Activated T-cell treated with anti-CD3 and anti-CD28 coated beads for 1 hour (primary cell): ENCODE results near the gene CCL27.

ENCODE experiments used
- DNase-seq: peaks from one replicate; pipeline ENCODE4 v3.0.0-alpha.2; 2020; ENCODE audit warnings: low read depth

Gene CCL27

DNA sequence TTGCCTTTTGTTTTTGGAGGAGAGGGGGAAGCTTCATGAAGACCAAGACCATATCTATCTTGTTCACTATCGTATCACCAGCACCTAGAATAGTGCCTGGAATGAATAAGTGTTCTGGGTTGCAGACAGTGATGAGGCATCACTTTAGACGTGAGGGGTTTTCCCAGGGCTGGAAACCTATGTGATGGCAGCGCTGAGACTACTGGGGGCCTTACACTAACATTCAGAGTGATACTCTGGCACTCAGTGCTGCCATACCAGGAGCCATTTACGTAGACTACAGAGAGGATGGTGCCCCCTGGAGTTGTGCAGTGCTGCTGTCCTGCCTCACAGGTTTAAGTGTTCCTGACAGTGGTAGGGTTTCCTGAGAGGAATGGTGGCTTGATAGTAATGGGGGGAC is 21.7 kb upstream of the CCL27 start:
- no peak for DNase-seq

GRCh38 chr9:34675869-34676268 is 13.4 kb upstream of the CCL27 start:
- no peak for DNase-seq

GRCh38 chr9:34675048-34675714 is 12.7 kb upstream of the CCL27 start:
- peak; percentile 47 for DNase-seq

DNA sequence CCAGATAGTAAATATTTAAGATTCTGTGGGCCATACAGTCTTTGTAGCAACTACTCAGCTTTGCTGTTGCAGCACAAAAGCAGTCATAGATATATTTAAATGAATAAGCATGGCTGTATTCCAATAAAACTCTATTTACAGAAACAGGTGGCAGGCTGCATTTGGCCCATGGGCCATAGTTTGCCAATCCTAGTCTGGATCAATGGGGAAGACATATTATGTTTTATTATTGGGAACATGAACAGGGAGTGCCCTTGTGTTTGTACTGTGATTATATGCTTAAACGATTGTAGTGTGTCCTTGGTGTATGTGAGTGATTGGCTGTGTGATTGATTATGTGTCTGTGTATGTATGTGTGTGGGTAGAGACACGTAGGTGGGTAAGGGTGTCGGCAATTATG is 12.0 kb upstream of the CCL27 start:
- no peak for DNase-seq

GRCh38 chr9:34671307-34671706 is 8.8 kb upstream of the CCL27 start:
- no peak for DNase-seq

DNA sequence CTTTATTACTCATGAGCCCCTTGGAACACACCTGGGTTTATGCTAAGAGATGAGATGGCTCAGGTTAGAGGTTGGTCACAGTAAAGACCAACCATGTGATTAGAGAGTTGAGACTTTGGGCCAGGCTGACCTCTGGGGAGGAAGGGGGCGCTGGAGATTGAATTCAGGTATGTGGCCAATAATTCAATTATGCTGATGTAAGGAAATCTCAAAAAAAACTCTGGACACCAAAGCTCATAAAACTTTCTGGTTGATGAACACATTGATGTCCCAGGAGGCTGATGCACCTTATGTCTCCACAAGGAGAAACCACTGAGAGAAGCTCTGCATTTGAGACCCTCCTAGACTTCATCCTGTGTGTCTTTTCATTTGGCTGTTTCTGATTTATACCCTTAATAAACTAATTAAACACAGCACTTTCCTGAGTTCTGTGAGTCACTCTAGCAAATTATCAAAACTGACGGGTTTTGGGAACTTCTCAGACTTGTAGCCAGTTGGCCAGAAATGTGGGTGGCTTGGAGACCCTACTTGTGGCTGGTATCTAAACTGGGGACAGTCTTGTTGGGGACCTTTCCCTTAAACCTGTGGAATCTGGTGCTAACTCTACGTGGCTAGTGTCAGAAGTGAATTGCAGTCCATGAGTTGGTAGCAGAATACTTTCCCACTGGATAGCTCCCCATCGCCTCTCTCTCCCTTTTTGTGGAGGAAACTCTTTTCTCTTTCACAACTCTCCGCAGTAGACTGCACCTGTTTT is 7.5 kb upstream of the CCL27 start:
- DNase-seq: no peak

DNA sequence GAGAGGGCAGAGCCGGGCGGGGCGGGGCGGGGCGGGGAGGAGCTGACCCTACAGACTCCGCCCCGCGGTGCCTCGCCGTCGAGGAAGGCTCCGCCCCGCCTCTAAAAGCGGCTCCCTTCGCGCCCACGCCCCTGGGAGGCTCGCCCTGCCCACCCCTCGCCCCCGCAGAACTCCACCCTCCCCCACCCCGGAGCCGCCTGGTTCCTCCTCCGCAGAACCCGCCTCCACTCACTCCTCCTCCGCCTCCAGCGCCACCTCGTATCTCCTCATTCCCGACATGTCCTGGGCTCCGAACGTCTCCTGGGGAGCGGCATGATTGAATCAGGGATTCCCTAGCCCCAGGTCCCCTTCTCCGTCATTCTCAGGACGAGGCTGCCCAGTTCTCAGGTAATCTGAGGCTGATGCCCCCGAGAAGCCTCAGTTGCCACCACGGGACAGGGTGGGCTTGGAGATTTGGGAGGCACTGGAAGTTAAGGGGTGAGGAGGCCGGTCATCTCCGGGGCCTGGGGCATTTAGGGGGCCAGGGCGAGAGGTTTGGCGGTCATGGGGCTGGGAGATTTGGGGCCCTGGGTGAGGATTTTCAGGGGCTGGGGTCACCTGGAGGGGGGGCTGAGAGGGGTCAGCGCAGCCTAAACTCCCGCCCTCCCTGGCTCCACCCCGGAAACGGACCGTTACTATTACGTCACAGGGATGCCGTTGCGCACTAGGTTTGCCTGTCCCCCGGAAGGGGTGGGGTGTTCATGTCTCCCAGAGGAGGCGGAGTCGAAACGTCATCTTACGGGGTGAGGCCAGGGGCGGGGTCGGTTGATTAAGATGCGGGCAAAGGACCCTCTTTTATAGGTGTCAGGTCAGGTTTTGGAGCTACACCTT is 3.2 kb upstream of the CCL27 start:
- peak; percentile 85 for DNase-seq

GRCh38 chr9:34665067-34665380 is 2.6 kb upstream of the CCL27 start:
- no peak for DNase-seq

DNA sequence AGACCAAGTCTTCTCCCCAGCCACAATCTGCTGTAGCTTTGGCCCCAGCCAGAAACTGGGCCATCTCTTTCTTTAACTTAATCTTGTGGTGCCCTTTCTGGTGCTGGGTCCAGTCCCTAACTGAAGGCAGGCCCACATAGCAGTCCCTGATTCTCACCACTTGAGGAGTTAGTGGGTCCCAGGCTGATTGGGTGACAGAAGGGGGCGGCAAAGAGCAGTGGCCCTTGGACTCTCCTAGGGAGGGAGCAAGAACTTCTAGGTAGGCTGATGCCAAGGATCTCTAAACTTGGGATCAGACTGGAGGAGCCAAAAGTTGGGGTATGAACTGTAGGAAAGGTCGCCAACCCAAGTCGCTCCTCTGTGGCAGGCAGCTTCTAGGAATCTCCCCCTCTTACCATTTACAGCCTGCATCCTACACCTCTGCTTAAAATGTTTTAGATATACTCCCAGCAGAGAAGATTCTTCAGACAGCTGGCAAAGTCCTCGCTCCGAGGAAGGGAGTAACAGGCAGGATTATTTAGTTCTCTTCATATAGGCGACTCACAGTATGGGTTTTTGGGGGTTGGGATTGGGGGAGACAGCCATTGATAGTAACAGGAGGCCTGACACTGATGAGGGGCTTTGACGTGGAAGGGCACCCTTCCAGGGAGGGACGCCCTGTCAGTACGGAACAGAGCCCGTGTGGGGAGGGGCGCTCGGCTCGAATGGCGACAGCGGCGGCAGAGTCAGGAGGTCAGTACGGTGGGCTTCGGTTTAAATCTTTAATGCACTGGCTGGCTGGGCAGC is 2.0 kb upstream of the CCL27 start:
- DNase-seq: peak; percentile 70

GRCh38 chr9:34663303-34663605 is 797 bp upstream of the CCL27 start:
- no peak for DNase-seq

DNA sequence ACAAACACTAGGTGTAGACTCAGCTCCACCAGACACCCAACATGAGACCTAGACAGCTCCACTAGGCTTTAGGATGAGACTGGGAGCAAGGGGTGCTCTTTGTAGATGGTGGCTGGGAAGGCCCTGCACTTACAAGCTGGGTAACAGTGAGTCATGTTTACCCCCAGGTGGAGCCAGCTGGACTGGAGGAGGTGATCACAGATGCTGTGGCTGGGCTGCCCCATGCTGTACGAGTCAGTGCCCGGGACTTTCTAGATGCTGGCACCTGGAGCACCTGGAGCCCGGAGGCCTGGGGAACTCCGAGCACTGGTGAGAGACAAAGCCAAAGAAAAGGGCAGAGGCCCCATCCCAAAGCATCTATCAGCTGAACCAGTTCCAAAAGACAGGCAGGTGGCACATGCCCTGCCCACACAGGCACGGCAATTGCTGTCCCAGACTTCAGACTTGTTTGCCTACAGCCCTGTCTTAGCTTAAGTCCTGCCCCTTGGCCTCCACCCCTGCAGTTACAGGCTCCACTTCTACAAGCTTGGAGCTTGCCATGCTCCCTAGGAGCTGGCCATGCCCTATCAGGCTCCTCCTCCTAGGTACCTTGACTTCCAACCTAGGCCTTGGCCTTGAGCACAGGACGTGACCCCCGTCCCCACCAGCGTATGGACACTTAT is 2.7 kb downstream of the CCL27 start:
- no peak for DNase-seq

DNA sequence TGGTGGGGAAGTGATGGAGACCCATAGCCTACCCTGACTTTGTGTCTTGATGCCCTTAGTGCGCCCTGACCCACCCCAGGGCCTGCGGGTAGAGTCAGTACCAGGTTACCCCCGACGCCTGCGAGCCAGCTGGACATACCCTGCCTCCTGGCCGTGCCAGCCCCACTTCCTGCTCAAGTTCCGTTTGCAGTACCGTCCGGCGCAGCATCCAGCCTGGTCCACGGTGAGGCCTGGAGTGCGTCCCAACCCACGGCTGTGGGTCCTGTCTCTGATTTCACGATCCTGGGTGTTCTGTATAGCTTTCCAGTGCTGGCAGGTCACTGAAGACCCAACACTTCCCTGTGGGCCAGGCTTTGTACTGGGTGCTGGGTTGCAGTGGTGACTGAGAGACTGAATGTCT is 4.0 kb downstream of the CCL27 start:
- DNase-seq: no peak

GRCh38 chr9:34656992-34657391 is 5.5 kb downstream of the CCL27 start:
- no peak for DNase-seq

DNA sequence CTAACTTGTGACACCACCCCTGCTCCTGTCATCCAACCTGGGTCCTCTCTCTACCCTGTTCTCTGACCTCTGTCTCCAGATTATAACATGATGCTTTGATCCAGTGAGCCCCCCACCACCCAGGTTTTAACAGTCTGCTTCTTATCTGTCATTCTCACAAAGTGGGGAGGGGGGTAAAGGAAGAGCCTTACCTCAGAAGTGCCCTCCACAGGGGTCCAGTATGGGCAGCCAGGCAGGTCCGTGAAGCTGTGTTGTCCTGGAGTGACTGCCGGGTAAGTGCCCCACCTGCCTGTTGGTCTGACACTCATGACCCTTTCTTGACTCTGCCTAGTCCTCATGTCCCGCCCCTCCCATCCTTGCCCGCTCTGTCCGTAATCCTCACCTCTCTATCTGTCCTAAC is 7.1 kb downstream of the CCL27 start:
- no peak for DNase-seq

DNA sequence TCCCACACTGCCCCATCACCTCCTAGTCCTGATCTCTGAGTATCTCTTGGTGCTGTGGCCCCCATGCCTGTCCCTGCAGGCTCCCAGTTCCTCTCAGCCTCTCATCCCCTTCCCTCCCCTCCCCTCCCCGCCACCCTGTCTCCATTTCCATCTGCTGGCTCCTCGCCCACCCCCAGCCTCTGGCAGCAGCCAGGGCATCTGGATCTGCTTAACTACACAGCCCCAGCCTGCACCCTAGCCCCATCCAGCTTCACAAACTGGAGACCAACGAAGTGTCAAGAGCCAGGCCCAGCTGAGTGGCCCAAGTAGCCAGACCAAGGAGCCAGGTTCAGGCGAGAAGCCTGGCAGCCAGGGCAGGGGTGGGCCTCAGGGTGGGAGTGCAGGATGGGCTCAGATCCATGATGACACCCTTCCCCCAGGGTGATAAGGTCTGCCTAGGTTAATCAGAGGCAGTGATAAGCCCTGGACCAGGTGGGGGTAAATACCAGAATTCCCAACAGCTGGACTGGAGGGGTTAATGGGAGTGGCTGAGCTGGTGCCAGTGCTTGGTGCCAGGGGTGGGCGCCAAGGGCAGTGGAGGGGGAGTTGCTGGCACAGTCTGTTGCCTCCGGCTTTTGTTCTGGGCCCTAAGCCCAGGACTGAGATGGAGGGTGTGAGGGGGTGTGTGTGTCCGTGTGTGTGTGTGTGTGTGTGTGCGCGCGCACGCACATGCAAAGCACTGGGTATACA is 8.0 kb downstream of the CCL27 start:
- DNase-seq: no peak

DNA sequence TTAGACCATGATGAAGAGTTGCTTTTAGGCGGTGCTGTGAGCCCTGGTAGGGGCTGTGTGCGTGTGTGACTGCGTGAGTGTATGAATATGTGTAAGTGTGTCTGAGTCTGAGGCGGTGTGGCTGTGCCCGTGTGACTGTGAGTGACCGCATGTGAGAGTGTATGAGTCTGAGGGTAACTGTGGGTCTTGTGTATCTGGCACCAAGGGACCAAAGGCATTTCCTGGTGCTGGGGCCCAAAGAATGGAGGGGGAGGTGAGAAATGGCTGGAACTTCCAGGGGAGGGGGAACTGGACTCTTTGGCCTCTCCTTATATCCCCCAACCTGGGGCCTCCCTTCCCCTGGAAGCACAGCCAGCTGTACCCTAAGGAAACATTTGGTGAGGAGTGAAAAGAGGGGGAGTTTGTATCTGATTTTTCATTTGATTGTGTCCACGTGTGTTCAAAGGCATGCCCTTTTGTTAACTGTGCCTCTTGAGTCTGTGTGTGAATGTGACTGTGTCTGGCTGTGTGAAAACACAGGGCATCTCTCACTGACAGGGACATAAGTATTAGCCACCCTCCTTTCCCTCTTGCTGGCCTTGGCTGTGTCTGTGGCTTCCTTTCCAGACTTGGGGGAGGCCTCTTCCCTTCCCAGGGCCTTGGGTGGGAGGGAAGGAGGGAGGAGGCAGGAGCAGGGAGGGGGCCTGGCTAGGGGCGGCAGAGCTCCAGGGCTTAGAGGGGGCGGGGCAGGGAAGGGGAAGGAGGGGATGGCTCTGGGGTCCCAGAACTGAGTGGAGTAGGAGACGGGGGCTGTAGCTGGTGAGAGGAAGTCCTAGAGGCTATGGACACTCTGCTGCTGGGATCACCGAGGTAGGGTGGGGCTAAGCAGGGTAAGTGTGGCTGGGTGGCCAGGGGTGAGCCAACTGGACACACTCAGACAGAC is 9.0 kb downstream of the CCL27 start:
- DNase-seq: no peak

GRCh38 chr9:34652602-34653000 is 9.9 kb downstream of the CCL27 start:
- no peak for DNase-seq

GRCh38 chr9:34651876-34652601 is 10.4 kb downstream of the CCL27 start, which contains the start of gene IL11RA:
Gene IL11RA (plus strand): TSS chr9:34652185. CDS start chr9:34655218, 3,033 bp downstream.
- no peak for DNase-seq

- DNase-seq: no peak
These were observed 11.1 kb downstream of the CCL27 start for GRCh38 chr9:34651321-34651720.
